GM12878 (cell line): Measurements from ENCODE around the gene UFM1.

ENCODE experiments used
- BHLHE40 ChIP-seq, 2 experiments: fragments of 450-650 bp in 1 of 2; IDR thresholded peaks; 2 replicates each; pipeline ENCODE4 v1.6.1; 2011 to 2017; ENCODE audit warnings: low read depth in 2 of 2, borderline replicate concordance in 1 of 2, improper control_type of control experiment in 1 of 2, low read length in 1 of 2, mild to moderate bottlenecking in 1 of 2
- FOXM1 ChIP-seq: IDR thresholded peaks from 2 replicates; pipeline ENCODE4 v1.6.1; 2012; ENCODE audit warnings: low read depth, mild to moderate bottlenecking, inconsistent platforms, low read length, moderate library complexity
- GABPA ChIP-seq: IDR thresholded peaks from 2 replicates; pipeline ENCODE4 v1.6.1; 2014; ENCODE audit warnings: antibody characterized with exemption, low read depth, mild to moderate bottlenecking, inconsistent platforms
- JUNB ChIP-seq: IDR thresholded peaks from 2 replicates; pipeline ENCODE4 v1.6.1; 2016; ENCODE audit warnings: antibody characterized with exemption, mild to moderate bottlenecking
- POLR2AphosphoS5 ChIP-seq: IDR thresholded peaks from 2 replicates; pipeline ENCODE4 v1.6.1; 2011; ENCODE audit warnings: mild to moderate bottlenecking, low read length, inconsistent platforms
- TCF12 ChIP-seq: IDR thresholded peaks from 2 replicates; pipeline ENCODE4 v1.6.1; 2011; ENCODE audit warnings: low read depth, mild to moderate bottlenecking, low read length
- TCF7 ChIP-seq: IDR thresholded peaks from 2 replicates; pipeline ENCODE4 v1.6.1; 2014; ENCODE audit warnings: antibody characterized with exemption, borderline replicate concordance
- TF ChIP-seq, protein P1 (sequence below), 3 experiments: IDR thresholded peaks in 2 of 3; conservative IDR thresholded peaks in 1 of 3; 2 replicates each; pipeline ENCODE4 v1.5.1; 2011; ENCODE audit warnings: low read depth in 3 of 3, low read length in 3 of 3, mild to moderate bottlenecking in 3 of 3, control low read depth in 2 of 3, moderate library complexity in 2 of 3, inconsistent platforms in 1 of 3, mixed read lengths in 1 of 3; ENCODE audit not compliant: control insufficient read depth in 2 of 3, insufficient read depth in 1 of 3; ENCODE audit errors: extremely low read depth in 1 of 3

DNA sequence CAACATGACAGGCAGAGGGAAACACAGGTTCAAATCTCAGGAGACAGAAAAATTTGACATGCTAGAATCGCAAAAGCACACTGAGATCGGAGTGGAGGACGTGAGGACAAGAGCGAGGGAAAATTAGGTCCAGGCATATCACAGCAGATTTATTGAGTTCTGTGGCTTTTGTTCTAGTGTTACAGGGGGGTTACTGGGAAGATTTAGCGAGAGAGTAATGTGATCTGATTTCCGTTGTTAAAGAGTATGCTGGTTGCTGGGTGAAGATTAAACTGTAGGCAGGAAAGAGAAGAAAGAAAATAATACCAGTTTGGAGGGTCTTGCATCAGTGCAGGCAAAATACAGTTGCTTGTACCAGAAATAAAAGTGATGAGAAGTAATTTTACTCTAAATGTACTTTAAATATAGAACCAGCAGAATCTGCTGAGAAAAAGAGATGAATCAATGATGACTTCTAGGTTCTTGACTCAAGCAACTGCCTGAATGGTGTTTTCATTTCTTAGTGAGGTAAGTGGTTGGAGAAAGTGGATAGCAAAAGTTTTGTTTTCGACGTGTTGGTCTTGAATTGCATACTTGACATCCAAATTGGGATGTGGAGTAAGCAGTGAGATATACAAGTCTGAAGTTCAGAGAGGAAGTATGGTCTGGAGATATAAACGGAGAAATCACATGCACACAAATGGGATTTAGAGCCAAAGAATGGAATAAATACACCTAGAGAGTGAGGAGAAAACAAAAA lies 35.7 kb downstream of the UFM1 start:
- TF ChIP-seq, protein P1, sequence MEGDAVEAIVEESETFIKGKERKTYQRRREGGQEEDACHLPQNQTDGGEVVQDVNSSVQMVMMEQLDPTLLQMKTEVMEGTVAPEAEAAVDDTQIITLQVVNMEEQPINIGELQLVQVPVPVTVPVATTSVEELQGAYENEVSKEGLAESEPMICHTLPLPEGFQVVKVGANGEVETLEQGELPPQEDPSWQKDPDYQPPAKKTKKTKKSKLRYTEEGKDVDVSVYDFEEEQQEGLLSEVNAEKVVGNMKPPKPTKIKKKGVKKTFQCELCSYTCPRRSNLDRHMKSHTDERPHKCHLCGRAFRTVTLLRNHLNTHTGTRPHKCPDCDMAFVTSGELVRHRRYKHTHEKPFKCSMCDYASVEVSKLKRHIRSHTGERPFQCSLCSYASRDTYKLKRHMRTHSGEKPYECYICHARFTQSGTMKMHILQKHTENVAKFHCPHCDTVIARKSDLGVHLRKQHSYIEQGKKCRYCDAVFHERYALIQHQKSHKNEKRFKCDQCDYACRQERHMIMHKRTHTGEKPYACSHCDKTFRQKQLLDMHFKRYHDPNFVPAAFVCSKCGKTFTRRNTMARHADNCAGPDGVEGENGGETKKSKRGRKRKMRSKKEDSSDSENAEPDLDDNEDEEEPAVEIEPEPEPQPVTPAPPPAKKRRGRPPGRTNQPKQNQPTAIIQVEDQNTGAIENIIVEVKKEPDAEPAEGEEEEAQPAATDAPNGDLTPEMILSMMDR (IDR thresholded peaks at IDR 0.05 in 2 of 3, conservative IDR thresholded peaks at IDR 0.05 in 1 of 3; ENCODE audit: control insufficient read depth in 2 of 3, extremely low read depth in 1 of 3, insufficient read depth in 1 of 3, low read depth in 3 of 3, low read length in 3 of 3), result no peak
- TF ChIP-seq POLR2AphosphoS5 (no peak), GABPA (no peak), TCF7 (no peak), TCF12 (no peak), FOXM1 (no peak), BHLHE40 (IDR thresholded peaks at IDR 0.05; ENCODE audit: borderline replicate concordance in 1 of 2, low read depth in 2 of 2, low read length in 1 of 2) (no peak), JUNB (no peak)
